ENCODE results near the gene CCL4. TPM values are rescaled to one million over a fixed set of nuclear protein-coding genes. Genes with fewer than 3 reads are reported as not detected.

CCL4 gene
- total RNA-seq, 1 donor: 0.36 TPM

GRCh38 chr17:36131421-36131820 is 27.8 kb downstream of the CCL4 start:
- no peaks in the 10 kb centered on the region for H4K20me1 ChIP-seq (ENCODE audit: insufficient read depth, low read length)
- H3K9me3 ChIP-seq (ENCODE audit: low read depth, low read length): no peaks in the 10 kb centered on the region
- no peaks in the 10 kb centered on the region for H3K36me3 ChIP-seq (ENCODE audit: insufficient read depth, low read length)
- no peak overlapping the region for H3K4me2 ChIP-seq (ENCODE audit: insufficient read depth, low read length)
- no peak for DNase-seq (ENCODE audit: insufficient read length, low spot score, missing footprints)
- TF ChIP-seq CTCF (IDR thresholded peaks at IDR 0.05; ENCODE audit: extremely low read depth, low read depth, low read length): no peak
- H3K79me2 ChIP-seq (ENCODE audit: insufficient read depth, low read length): no peaks in the 10 kb centered on the region
- no peak overlapping the region for H2AFZ ChIP-seq (ENCODE audit: low read length)
- no peaks in the 10 kb centered on the region for H3K27me3 ChIP-seq (ENCODE audit: insufficient read depth, low read length)
- no peak overlapping the region for H3K27ac ChIP-seq (ENCODE audit: low read depth, low read length)
- H3K4me1 ChIP-seq (ENCODE audit: insufficient read depth, low read length): no peaks in the 10 kb centered on the region
- no peak overlapping the region for H3K4me3 ChIP-seq (ENCODE audit: insufficient read depth, low read length)

- no peaks in the 10 kb centered on the region for H4K20me1 ChIP-seq (ENCODE audit: insufficient read depth, low read length)
- H2AFZ ChIP-seq (ENCODE audit: low read length): no peak overlapping the region
- DNase-seq (ENCODE audit: insufficient read length, low spot score, missing footprints): no peak
- no peaks in the 10 kb centered on the region for H3K79me2 ChIP-seq (ENCODE audit: insufficient read depth, low read length)
- H3K27me3 ChIP-seq (ENCODE audit: insufficient read depth, low read length): no peaks in the 10 kb centered on the region
- TF ChIP-seq CTCF (IDR thresholded peaks at IDR 0.05; ENCODE audit: extremely low read depth, low read depth, low read length): no peak
- H3K4me3 ChIP-seq (ENCODE audit: insufficient read depth, low read length): no peak overlapping the region
- H3K36me3 ChIP-seq (ENCODE audit: insufficient read depth, low read length): no peaks in the 10 kb centered on the region
- no peaks in the 10 kb centered on the region for H3K4me1 ChIP-seq (ENCODE audit: insufficient read depth, low read length)
- H3K9me3 ChIP-seq (ENCODE audit: low read depth, low read length): no peaks in the 10 kb centered on the region
- H3K4me2 ChIP-seq (ENCODE audit: insufficient read depth, low read length): no peak overlapping the region
- H3K27ac ChIP-seq (ENCODE audit: low read depth, low read length): no peak overlapping the region
Measured at GRCh38 chr17:36131931-36132330, 28.3 kb downstream of the CCL4 start.

DNA sequence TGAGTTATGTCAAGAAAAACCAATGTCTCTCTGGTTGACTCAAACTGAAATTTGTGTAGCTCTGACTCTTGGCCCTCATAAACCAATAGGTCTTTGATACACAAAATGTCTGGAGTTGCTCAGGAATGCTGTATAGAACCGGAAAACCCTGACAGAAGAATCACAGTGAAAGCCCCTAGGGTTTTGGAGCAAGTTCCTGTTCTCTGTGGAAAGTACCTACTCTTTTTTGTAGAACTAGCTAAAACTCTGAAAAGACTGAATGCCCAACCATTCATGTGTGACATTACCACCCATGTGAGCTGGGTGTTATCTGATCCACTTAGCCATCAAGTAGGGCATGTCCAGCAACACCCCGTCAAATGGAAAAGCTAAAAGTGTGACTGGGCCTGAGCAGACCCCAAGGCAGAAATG is 28.8 kb downstream of the CCL4 start:
- Histone ChIP-seq H3K27ac (ENCODE audit: low read depth, low read length) (no peak overlapping the region), H3K4me1 (ENCODE audit: insufficient read depth, low read length) (no peaks in the 10 kb centered on the region), H3K36me3 (ENCODE audit: insufficient read depth, low read length) (no peaks in the 10 kb centered on the region), H4K20me1 (ENCODE audit: insufficient read depth, low read length) (no peaks in the 10 kb centered on the region), H3K4me2 (ENCODE audit: insufficient read depth, low read length) (no peak overlapping the region), H3K4me3 (ENCODE audit: insufficient read depth, low read length) (no peak overlapping the region), H3K27me3 (ENCODE audit: insufficient read depth, low read length) (no peaks in the 10 kb centered on the region), H2AFZ (ENCODE audit: low read length) (no peak overlapping the region), H3K79me2 (ENCODE audit: insufficient read depth, low read length) (no peaks in the 10 kb centered on the region), H3K9me3 (ENCODE audit: low read depth, low read length) (no peaks in the 10 kb centered on the region)
- TF ChIP-seq CTCF (IDR thresholded peaks at IDR 0.05; ENCODE audit: extremely low read depth, low read depth, low read length): no peak
- DNase-seq (ENCODE audit: insufficient read length, low spot score, missing footprints): no peak

- no peak for TF ChIP-seq CTCF (IDR thresholded peaks at IDR 0.05; ENCODE audit: extremely low read depth, low read depth, low read length)
- DNase-seq (ENCODE audit: insufficient read length, low spot score, missing footprints): no peak
- H3K36me3 ChIP-seq (ENCODE audit: insufficient read depth, low read length): no peaks in the 10 kb centered on the region
Measured at GRCh38 chr17:36133602-36134236, 30.1 kb downstream of the CCL4 start.

More at GRCh38 chr17:36133602-36134236, 30.1 kb downstream of the CCL4 start:
- Histone ChIP-seq H2AFZ (ENCODE audit: low read length) (no peak overlapping the region), H3K27ac (ENCODE audit: low read depth, low read length) (no peak overlapping the region), H3K79me2 (ENCODE audit: insufficient read depth, low read length) (no peaks in the 10 kb centered on the region), H3K4me2 (ENCODE audit: insufficient read depth, low read length) (no peak overlapping the region), H3K4me3 (ENCODE audit: insufficient read depth, low read length) (no peak overlapping the region), H4K20me1 (ENCODE audit: insufficient read depth, low read length) (no peaks in the 10 kb centered on the region), H3K27me3 (ENCODE audit: insufficient read depth, low read length) (no peaks in the 10 kb centered on the region), H3K4me1 (ENCODE audit: insufficient read depth, low read length) (no peaks in the 10 kb centered on the region), H3K9me3 (ENCODE audit: low read depth, low read length) (no peaks in the 10 kb centered on the region)

All from osteoblast (primary cell).